HG03378 (cell line): Measurements from ENCODE around the gene GPR183.
A peak's percentile ranks its signal among the peaks of the same experiment; 100 is the strongest.

ENCODE experiments used
- ATAC-seq: cut with Tn5 transposase; IDR thresholded peaks from one replicate; pipeline ENCODE4 v1.9.1; 2021; ENCODE audit warnings: mild to moderate bottlenecking, moderate library complexity; ENCODE audit not compliant: unreplicated experiment

Gene GPR183

DNA sequence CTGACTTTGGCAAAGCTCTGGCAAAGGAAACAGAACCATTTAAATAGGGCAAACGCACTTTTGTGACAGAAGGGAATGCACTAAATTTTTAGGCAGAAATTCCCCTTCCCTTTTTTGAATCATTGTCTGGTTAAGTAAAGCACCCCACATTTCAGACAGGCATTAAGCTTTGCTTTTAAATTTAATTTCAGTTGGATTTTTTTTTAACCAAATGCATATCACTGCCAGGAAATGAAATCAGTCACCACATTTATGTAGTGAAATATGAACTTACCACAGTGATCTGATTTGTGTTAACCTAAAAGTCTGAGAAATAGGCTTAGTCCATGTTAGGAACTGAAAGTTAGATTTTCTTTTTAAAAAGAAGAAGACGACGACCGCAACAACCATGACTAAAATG, 10.8 kb downstream of the GPR183 start:
- peak; percentile 48 for ATAC-seq

DNA sequence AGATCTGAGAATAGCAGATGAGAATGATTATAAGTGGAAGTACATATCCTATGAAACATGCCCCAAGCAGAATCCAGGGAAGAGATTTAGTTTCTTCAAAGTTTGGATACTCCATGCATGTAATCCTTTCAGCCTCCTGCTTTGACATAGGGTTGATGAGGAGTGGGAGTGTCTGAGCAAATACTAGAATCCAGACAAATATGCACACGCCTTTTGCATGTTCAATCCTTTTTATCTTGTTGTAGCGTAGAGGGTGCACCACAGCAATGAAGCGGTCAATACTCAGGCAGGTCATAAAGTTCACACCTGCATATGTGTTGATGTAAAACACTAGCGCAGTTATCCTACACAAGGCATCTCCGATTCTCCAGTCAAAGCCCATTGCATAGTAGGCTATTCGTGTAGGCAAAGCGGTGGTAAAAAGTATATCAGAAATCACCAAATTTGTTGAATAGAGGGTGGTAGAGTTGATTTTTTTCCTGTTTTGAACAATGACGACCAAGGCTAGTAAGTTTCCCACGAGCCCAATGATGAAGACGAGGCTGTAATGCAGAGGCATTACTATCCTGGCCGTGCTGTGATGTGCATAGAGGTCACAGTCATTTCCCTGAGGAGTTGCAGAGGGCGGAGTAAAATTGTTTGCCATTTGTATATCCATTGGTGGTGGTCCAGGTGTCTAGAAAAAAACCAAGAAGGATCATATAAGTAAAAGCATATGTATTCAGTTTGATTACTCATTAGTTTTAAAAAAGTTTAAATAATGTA, 11.5 kb downstream of the GPR183 start:
- no peak for ATAC-seq

DNA sequence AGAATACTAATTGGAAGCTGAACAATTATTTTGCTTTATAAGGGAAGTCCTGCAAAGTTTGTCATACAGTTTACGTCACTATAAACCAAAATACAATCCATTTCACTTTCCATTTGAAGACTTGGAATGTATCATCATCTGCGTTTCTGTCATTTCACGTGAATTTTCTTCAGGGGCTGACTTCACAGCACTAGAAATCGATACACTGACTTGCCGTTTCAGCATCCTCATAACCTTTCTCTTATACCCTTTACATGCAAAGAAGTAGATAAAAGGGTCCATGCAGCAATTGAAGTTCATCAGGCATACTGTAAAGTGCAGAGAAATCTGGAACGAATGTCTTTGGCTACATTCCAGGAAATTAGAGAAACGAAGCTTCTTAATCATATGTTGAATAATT, 12.2 kb downstream of the GPR183 start:
- no peak for ATAC-seq

DNA sequence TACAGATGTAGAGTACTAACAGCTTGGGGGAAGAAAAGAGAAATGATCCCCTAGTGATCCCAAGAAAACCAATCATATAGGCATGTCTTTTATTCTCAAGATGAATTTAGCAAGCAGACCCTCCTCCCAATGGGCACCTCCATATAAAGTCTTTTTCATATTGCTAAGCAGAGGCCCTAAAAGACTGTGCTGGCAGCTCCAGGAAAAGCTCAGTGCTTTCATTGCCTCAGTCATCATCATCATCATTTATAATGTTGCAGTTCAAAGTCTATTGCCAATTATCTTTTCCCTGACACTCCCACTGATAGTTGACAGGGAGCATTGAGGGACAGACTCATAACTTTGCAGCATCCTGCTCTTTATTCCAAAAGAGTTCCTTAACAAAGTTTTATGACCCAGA, 13.0 kb downstream of the GPR183 start:
- ATAC-seq = no peak

DNA sequence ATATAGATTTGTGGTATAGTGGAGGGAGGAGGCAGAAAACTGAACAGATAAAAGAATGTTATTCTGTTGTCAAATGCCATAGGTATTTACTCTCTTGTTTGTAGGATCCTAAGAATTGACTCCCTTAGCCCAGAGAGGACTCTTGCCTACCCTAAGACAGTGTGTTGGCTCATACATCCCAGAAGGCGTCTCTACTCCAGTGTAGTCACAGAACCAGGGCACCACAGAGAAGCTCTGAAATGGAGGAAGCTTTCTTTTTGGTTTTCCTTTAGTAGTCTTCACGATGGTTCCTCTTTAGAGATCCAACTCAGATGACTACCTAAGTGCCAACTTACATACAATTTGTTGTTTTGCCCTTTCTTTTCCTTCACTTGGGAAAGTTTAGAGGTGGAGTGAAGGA, 14.0 kb downstream of the GPR183 start:
- no peak for ATAC-seq

DNA sequence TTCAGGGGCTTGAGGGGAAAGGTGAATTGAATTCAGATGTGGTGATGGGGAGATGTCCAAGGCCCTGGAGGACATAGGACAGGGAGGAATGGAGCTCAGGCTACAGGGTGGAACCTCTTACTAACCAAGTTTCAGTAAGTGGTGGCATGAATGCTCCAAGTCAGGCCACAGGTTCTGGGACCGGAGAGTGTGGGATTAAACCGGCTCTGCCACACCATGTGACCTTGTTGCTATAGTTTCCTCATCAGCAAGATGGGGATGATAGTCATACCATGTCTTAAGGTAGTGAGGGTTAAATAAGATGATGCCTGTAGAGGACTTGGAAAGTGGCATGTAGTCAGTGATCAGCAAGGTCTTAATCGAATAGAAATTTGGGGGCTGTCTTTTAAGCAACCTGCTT, 16.3 kb downstream of the GPR183 start:
- ATAC-seq = no peak

DNA sequence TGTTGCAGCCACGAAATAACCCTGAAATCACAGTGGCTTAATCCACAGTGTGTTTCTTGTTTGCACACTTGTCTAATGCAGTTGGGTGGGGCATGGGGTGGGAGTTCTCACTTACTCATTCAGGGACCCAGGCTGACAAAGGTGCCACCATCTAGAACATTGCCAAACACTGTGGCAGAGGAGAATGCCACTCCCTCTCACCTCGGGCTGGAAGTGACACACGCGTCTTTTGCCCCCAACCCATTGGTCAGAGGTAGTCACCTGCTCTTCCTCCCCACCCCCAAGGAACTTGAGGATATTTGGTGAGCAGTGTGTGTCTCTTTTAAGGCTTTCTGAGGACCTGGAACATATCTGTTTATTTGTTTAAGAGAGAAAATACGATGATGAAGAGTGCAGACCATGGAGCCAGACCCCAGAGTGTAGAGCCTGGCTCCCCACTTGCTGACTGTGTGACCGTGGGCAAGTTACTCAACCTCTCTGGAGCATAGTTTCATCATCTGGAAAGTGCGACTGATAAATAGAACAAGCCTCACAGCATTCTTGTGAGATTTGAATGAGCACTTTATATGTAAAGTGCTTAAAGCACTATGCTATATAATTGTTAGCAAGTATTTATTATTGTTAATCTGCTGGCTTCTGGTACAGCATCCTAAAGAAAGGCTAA, 17.4 kb downstream of the GPR183 start:
- no peak for ATAC-seq

DNA sequence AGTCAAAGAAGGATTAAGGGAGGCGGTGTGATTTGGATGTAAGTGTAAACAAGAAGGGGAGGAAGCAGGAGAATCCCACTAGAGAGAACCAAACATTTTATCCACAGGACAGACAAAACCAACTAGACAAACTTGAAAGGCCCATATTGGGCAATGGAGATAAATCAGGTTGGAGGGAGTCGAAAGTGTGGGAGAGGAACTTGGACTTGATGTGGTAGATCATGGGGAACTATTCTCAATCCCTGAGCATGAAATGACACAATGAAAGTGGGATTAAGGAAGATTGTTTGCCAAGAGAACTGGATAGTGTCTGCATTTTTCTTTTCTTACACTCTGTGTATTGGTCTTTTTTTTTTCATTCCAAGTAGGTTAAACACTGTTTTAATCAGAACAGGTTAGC, 17.9 kb downstream of the GPR183 start:
- ATAC-seq = no peak

DNA sequence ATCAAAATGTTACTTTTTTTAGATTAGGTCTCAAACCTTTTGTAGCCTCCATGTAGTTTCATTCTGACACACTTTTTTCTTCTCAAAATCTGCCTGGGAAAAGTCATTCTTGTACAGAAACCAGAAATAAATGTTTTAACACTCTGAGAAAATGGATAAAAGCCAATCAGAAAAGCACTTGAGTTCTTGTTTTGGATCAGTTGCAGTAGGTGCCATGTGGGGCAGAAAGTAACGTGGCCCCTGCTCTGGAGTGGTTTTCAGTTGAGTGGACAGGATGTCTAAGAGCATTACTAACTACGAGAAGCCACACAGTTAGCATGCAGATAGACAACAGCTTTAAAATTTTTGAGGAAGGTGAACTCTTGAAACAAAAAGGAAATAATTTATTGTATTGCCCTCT, 19.1 kb downstream of the GPR183 start:
- peak; percentile 75 for ATAC-seq

DNA sequence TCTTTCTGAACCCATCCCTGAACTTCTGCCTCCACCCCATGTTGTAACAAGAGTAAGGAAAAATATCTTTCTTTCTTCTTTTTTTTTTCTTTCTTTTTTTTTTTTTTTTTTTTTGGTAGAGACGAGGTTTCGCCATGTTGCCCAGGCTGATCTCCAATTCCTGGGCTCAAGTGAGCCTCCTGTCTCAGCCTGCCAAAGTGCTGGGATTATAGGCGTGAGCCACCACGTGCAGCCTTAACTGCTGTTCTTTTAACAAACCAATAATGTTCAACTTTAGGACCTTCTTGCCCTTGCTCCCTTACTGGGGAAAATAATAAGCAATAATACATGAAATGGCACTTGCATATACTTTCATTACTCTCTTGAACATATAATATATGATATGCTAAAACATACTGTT, 19.6 kb downstream of the GPR183 start:
- no peak for ATAC-seq

DNA sequence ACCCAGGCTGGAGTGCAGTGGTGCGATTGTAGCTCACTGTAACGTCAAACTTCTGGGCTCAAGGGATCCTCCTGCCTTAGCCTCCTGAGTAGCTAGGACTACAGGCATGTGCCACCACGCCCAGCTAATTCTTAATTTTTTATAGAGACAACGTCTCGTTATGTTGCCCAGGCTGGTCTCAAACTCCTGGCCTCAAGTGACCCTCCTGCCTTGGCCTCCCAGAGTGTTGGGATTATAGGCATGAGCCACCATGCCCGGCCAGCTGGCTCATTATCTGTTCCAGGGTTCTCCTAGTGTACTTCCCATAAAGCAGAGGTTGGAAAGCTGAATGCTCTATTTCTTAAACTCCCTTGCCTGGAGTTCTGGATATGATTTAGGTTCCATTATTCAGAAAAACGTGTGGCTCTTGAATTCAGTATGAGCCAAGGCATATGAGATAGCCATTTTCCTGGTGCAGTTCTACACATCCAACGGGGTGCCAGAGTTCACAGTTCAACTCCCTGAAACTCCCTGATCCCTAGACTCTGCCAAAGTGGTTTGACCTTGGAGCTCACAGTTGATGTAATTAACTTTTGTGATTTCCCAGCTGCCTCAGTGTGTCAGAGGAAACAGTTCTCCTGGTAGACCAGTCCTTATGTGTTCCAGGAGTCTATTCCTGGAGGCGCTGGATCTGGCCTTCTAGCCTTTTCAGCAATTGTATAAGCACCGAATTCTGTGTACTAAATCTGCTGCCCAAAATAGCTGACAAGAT, 21.6 kb downstream of the GPR183 start:
- no peak for ATAC-seq

DNA sequence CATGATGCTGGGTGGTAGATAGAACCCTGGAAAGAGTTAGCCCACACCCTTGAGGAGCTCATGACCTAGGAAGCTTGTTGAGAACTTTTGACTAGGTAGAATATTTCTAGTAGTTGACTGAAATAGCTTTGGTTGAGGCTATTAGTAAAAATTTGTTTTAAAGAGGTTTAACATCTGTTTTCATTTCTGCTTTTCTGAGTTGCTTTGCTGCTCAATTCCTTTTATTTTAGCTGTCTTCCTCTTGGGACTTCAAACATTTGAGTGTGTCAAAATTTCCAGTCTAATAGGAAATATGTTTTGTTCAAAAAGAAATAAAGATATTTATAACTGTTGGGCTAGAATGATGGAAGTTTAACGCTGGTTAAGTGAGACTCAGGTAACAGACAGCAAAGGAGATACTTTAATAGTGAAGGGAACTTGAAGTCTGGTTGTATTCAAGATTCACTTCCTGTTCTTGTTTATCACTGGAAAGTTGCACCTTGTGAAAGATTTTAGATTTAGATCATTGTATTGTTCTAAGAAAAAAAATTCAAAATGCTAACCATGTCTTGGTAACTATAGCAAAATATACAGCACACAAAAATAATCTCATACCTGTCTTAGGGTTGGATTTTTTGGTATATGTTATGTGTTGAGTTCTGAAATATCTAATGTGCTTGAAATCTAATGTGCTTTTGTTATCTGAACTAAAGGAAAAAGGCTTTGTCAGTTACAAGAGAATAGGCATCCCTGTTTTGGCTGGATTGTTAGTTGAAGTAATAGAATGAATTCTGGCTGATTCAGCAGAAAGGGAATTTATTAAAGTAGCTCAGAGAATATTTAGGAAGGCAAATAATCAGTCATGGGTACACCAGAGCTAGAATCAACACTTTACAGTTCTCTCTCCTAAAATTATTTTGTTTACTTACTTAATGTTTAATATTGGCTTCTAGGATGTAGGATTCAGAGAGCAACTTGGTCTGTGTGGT, 24.7 kb downstream of the GPR183 start:
- peak; percentile 70 for ATAC-seq

DNA sequence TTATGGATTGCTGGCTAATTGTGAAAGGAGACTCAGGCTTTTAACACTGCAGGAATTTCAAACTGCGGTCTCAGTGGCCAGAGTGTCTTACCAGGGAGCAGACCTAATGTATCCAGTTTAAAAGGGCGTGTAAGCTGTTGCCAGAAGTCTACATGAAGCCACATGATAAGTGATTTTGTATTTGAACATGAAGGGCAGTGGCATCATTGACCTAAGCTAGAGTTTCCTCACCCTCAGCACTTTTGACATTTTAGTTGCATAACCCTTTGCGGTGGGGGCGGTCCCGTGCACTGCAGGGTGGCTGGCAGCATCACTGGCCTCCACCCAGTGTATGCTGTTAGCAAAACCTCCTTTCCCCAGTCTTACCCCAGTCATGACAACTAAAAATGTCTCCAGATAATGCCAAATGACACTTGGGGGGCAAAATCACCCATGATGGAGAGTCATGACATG, 25.4 kb downstream of the GPR183 start:
- peak; percentile 65 for ATAC-seq

DNA sequence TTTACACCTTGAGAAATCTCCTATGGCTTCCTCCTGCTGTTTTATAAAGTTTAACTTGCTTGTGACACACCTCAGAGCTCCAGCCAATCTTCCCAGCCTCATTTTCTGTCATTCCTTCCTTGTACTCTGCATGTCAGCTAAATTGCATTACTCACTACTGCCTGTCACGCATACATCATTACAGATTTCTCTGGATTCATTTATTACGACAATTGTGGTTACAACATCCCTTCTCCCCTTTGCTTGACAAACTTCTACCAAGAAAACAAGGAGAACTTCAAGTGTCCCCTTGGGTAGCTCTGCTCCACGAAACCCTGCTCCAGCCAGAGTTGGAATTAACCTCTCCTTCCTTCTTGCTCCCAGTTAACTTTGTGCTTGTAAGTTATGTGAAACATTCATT, 27.0 kb downstream of the GPR183 start:
- ATAC-seq = no peak

DNA sequence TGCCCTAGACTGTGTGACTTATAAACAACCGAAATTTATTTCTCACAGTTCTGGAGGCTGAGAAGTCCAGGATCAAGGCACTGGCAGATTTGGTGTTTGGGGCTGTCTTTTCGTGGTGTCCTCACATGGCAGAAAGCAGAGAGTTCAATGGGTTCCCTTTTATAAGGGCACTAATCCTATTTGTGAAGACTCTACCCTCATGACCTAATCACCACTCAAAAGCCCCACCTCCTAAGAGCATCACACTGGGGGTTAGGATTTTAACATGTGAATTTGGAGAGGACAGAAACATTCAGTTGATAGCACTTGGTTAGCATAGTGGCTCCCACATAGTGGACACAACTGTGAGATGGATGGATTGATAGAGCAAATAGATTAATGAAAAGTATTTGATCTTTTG, 27.6 kb downstream of the GPR183 start:
- no peak for ATAC-seq

DNA sequence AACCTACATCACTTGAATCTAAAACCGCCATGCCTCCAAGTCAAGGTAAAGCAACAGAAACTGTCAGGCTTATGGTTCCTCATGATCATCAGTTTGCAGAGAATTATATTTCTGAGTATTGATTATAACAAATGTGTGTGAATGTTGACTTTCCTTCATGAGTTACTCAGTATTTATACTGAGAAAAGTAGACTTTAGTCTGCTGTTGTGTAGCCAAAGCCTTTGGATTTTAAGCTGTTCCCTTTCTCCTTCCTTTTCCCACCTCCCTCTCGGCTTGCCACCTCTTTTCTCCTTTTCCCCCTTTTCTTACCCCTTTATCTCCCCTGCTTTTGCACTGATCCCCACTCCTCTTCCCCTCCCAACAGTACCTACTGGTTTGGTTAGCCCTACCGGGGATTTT, 28.4 kb downstream of the GPR183 start:
- no peak for ATAC-seq

DNA sequence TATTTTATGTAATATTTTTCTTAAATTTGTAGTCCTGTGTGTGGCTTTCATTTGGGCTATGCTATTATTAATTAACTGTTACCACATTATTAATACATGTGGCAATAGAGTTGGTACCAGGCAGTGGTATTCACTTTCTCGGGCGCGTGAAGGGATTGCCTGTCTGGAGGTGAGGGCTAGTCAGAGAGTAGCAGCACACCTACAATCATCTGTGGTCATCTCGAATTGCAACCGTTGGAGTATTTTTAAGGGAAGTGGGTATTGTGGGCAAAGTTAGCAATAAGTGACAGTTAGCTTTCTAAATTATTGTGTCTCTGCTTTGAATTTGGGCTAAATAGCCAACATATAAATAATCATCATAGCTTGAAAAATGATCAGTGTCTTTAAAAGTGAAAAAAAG, 29.0 kb downstream of the GPR183 start:
- no peak for ATAC-seq

DNA sequence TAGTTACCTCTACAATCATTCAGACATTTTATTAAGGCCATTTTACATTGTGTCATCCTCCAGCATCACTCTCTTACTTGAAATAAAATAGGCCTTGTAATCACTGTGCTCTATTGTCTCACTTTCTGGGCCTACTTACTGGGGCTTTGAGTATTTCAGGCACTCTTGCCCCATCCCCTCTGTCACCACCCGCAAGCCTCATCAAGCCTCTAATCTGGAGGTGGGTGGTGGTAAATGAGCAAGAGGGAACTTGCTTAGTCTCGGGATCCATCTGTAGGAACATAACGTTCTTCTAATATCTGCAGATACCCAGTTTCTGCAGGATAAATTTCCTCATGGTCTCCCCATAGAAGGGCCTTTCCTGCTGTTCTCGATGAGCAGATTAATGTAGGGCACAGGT, 29.6 kb downstream of the GPR183 start:
- ATAC-seq = no peak

DNA sequence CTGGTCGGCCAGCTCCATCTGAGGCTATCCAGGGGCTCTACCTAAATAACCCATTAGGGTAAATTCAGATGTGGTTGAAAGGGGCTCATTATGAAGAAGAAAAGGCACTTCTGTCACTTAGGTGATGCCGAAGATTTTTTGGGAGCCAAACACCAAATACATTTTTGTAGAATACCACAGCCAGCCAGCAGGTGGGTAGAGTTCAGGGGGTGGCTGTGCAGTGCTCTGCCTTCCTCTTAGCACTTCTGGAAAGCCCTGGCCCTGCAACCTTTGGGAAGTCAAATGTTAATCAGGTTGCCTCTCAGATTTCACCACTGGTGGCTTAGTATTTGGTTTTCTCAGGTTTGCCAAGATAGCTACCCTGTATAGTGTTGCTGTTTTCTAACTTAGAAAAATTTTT, 30.5 kb downstream of the GPR183 start:
- ATAC-seq = no peak

DNA sequence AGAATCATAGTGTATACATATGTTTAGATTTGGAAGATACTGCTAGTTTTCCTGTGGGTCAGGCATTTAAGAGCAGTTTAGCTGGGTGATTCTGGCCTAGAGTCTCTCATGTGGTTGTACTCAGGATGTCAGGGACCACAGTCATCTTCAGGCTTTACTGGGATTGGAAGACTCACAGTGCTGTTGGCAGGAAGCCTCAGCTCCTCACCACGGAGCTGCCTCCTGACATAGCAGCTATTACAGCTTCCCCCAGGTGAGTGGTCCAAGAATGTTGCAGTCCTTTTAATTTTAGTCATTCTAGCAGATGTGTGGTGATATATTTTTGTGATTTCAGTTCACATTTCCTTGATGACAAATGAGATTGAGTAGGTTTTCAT, 32.1 kb downstream of the GPR183 start:
- no peak for ATAC-seq

DNA sequence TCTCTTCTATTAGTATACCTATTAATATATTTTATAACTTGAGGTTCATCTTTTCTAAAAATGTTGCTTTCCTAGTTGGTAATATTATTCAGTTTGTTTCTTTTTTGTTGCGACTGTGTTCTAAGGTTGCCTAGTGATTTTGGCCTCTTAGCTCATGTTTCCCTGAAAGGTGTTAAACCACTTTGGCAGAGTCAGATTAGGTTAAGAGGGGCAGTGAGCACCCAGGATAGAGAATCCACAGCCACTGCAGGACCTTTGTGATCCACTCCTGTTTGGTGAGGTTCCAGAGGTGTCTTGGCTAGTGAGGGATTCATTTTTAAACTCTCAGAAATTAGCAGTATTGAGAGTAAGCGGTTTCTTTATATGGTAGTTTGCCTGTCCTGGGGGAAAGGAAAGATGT, 34.1 kb downstream of the GPR183 start:
- no peak for ATAC-seq
